Lower leg skin (tissue), 3 donors: ENCODE results near the gene GRK6.

Source experiments
- POLR2A ChIP-seq, 2 donors: fragments of 450-650 bp; IDR thresholded peaks; one replicate each; pipeline ENCODE4 v1.6.1; 2016 to 2017; ENCODE audit warnings: antibody characterized with exemption in 2 of 2, mild to moderate bottlenecking in 1 of 2, moderate library complexity in 1 of 2
- TF ChIP-seq, protein P1 (sequence below), 3 donors: fragments of 450-650 bp; IDR thresholded peaks; one replicate each; pipeline ENCODE4 v1.5.1; 2016; ENCODE audit warnings: antibody characterized with exemption in 3 of 3, mild to moderate bottlenecking in 3 of 3, moderate library complexity in 2 of 3

GRCh38 chr5:177455036-177455660 is 28.7 kb downstream of the GRK6 start:
- TF ChIP-seq, protein P1, sequence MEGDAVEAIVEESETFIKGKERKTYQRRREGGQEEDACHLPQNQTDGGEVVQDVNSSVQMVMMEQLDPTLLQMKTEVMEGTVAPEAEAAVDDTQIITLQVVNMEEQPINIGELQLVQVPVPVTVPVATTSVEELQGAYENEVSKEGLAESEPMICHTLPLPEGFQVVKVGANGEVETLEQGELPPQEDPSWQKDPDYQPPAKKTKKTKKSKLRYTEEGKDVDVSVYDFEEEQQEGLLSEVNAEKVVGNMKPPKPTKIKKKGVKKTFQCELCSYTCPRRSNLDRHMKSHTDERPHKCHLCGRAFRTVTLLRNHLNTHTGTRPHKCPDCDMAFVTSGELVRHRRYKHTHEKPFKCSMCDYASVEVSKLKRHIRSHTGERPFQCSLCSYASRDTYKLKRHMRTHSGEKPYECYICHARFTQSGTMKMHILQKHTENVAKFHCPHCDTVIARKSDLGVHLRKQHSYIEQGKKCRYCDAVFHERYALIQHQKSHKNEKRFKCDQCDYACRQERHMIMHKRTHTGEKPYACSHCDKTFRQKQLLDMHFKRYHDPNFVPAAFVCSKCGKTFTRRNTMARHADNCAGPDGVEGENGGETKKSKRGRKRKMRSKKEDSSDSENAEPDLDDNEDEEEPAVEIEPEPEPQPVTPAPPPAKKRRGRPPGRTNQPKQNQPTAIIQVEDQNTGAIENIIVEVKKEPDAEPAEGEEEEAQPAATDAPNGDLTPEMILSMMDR (IDR thresholded peaks at IDR 0.05), result no peak
- no peak for TF ChIP-seq POLR2A (IDR thresholded peaks at IDR 0.05)
